Ishikawa (cell line): Measurements from ENCODE around the gene C5.

Source experiments
- CEBPB ChIP-seq: IDR thresholded peaks from 2 replicates; pipeline ENCODE4 v1.6.1; 2012
- CREB1 ChIP-seq: IDR thresholded peaks from 2 replicates; pipeline ENCODE4 v1.6.1; 2012; ENCODE audit warnings: low read depth
- EGR1 ChIP-seq: IDR thresholded peaks from 2 replicates; pipeline ENCODE4 v1.6.1; 2012
- EP300 ChIP-seq: IDR thresholded peaks from 2 replicates; pipeline ENCODE4 v1.6.1; 2012; ENCODE audit warnings: borderline replicate concordance
- FOXM1 ChIP-seq: IDR thresholded peaks from 2 replicates; pipeline ENCODE4 v1.6.1; 2012; ENCODE audit warnings: low read depth, borderline replicate concordance
- MAX ChIP-seq: IDR thresholded peaks from 2 replicates; pipeline ENCODE4 v1.6.1; 2012
- NFIC ChIP-seq: IDR thresholded peaks from 2 replicates; pipeline ENCODE4 v1.6.1; 2012
- RAD21 ChIP-seq: IDR thresholded peaks from 2 replicates; pipeline ENCODE4 v1.6.1; 2012; ENCODE audit warnings: low read depth
- REST ChIP-seq: IDR thresholded peaks from 2 replicates; pipeline ENCODE4 v1.6.1; 2012; ENCODE audit warnings: low read depth, mild to moderate bottlenecking
- TAF1 ChIP-seq: IDR thresholded peaks from 2 replicates; pipeline ENCODE4 v1.6.1; 2012; ENCODE audit warnings: low read depth, mild to moderate bottlenecking
- TCF12 ChIP-seq: IDR thresholded peaks from 2 replicates; pipeline ENCODE4 v1.6.1; 2012; ENCODE audit warnings: low read depth
- TEAD4 ChIP-seq: IDR thresholded peaks from 2 replicates; pipeline ENCODE4 v1.6.1; 2012
- USF1 ChIP-seq: IDR thresholded peaks from 2 replicates; pipeline ENCODE4 v1.6.1; 2012
- YY1 ChIP-seq: IDR thresholded peaks from 2 replicates; pipeline ENCODE4 v1.6.1; 2012; ENCODE audit warnings: low read depth
- ZBTB7A ChIP-seq: IDR thresholded peaks from 2 replicates; pipeline ENCODE4 v1.6.1; 2012; ENCODE audit warnings: low read depth

Gene C5

GRCh38 chr9:120970244-120970643 is 79.8 kb downstream of the C5 start:
- TF ChIP-seq NFIC (no peak), ZBTB7A (no peak), MAX (no peak), CREB1 (no peak), USF1 (no peak), TAF1 (no peak), FOXM1 (no peak), TCF12 (no peak), EGR1 (no peak), CEBPB (no peak), YY1 (no peak), REST (no peak), RAD21 (no peak), TEAD4 (no peak), EP300 (no peak)

- TF ChIP-seq EP300, result no peak
Observed at GRCh38 chr9:120966013-120966369, 84.1 kb downstream of the C5 start.

- TF ChIP-seq REST (no peak), YY1 (no peak), TCF12 (no peak), TEAD4 (no peak), CREB1 (no peak), TAF1 (no peak), MAX (no peak), ZBTB7A (no peak), CEBPB (no peak), EP300 (no peak), EGR1 (no peak), USF1 (no peak), FOXM1 (no peak), NFIC (no peak), RAD21 (no peak)
Observed at GRCh38 chr9:120965344-120966012, 84.6 kb downstream of the C5 start.

GRCh38 chr9:120961936-120962335 is 88.1 kb downstream of the C5 start:
- TF ChIP-seq ZBTB7A, result no peak
- TF ChIP-seq EP300, result no peak
- no peak for TF ChIP-seq EGR1
- TF ChIP-seq NFIC, result no peak
- TF ChIP-seq TCF12, result no peak
- no peak for TF ChIP-seq YY1
- no peak for TF ChIP-seq MAX
- no peak for TF ChIP-seq TEAD4
- no peak for TF ChIP-seq CEBPB
- TF ChIP-seq USF1, result no peak
- no peak for TF ChIP-seq CREB1
- no peak for TF ChIP-seq REST
- TF ChIP-seq FOXM1, result no peak
- TF ChIP-seq TAF1, result no peak
- TF ChIP-seq RAD21, result no peak
